Measurements from ENCODE around the gene SOBP.

The SOBP gene

GRCh38 chr6:107589199-107589598 lies 99.3 kb downstream of the SOBP start:
- no peak for ATAC-seq
- TF ChIP-seq ISL1 (CRISPR knock-in tag; IDR thresholded peaks at IDR 0.05): no peak
- no peak for TF ChIP-seq TOX (CRISPR knock-in tag; IDR thresholded peaks at IDR 0.05; ENCODE audit: borderline replicate concordance)
- no peak for TF ChIP-seq ZC3H10 (CRISPR knock-in tag; IDR thresholded peaks at IDR 0.05)
- TF ChIP-seq ESRRG (CRISPR knock-in tag; IDR thresholded peaks at IDR 0.05): no peak
- TF ChIP-seq CSRNP3 (CRISPR knock-in tag; IDR thresholded peaks at IDR 0.05): no peak
- no peak for TF ChIP-seq ZNF565 (CRISPR knock-in tag; conservative IDR thresholded peaks at IDR 0.05; ENCODE audit: low read depth)
- TF ChIP-seq PPARA (CRISPR knock-in tag; IDR thresholded peaks at IDR 0.05; ENCODE audit: borderline replicate concordance): no peak
- no peak for TF ChIP-seq CSDC2 (CRISPR knock-in tag; IDR thresholded peaks at IDR 0.05)

GRCh38 chr6:107589934-107590333 lies 100.0 kb downstream of the SOBP start:
- TF ChIP-seq ZNF565 (CRISPR knock-in tag; conservative IDR thresholded peaks at IDR 0.05; ENCODE audit: low read depth): no peak
- no peak for TF ChIP-seq ISL1 (CRISPR knock-in tag; IDR thresholded peaks at IDR 0.05)
- no peak for TF ChIP-seq SNAI2 (CRISPR knock-in tag; IDR thresholded peaks at IDR 0.05)
- no peak for TF ChIP-seq TSHZ2 (CRISPR knock-in tag; IDR thresholded peaks at IDR 0.05)
- TF ChIP-seq RARB (CRISPR knock-in tag; IDR thresholded peaks at IDR 0.05): no peak
- no peak for TF ChIP-seq BACH2 (CRISPR knock-in tag; IDR thresholded peaks at IDR 0.05; ENCODE audit: borderline replicate concordance)
- TF ChIP-seq ZNF70 (CRISPR knock-in tag; IDR thresholded peaks at IDR 0.05): no peak
- TF ChIP-seq ESRRG (CRISPR knock-in tag; IDR thresholded peaks at IDR 0.05): no peak
- no peak for TF ChIP-seq PATZ1 (CRISPR knock-in tag; IDR thresholded peaks at IDR 0.05; ENCODE audit: borderline replicate concordance)
- TF ChIP-seq CREB5 (CRISPR knock-in tag; IDR thresholded peaks at IDR 0.05; ENCODE audit: low read depth): no peak
- TF ChIP-seq ARNTL (CRISPR knock-in tag; IDR thresholded peaks at IDR 0.05; ENCODE audit: borderline replicate concordance, low read depth): no peak
- no peak for TF ChIP-seq ZFP3 (CRISPR knock-in tag; IDR thresholded peaks at IDR 0.05)
- no peak for TF ChIP-seq ZNF8 (CRISPR knock-in tag; IDR thresholded peaks at IDR 0.05)
- no peak for TF ChIP-seq PPARA (CRISPR knock-in tag; IDR thresholded peaks at IDR 0.05; ENCODE audit: borderline replicate concordance)
- TF ChIP-seq ZC3H10 (CRISPR knock-in tag; IDR thresholded peaks at IDR 0.05): no peak
- no peak for ATAC-seq

- TF ChIP-seq CSDC2 (CRISPR knock-in tag; IDR thresholded peaks at IDR 0.05) (no peak), TSHZ2 (CRISPR knock-in tag; IDR thresholded peaks at IDR 0.05) (no peak), ESRRG (CRISPR knock-in tag; IDR thresholded peaks at IDR 0.05) (no peak), POU6F1 (CRISPR knock-in tag; IDR thresholded peaks at IDR 0.05; ENCODE audit: borderline replicate concordance, low read depth) (no peak)
- no peak for ATAC-seq
These were observed 100.5 kb downstream of the SOBP start for GRCh38 chr6:107590378-107590777.

All from SK-N-SH treated with all-trans-retinoic acid at 6 μM for 48 hours (cell line).